HL-60 (cell line): ENCODE data around the gene SDHC.
"Not testable (repeated sequence)": the region's sequence is repeated elsewhere in the genome, so short reads cannot be mapped to it uniquely, and the experiment has no call there.

Source experiments
- CTCF ChIP-seq: IDR thresholded peaks from one replicate; pipeline ENCODE4 v1.5.1; 2011; ENCODE audit warnings: low read length, control low read depth, inconsistent platforms; ENCODE audit not compliant: insufficient read depth
- POLR2AphosphoS5 ChIP-seq: IDR thresholded peaks from 2 replicates; pipeline ENCODE4 v1.6.1; 2012; ENCODE audit warnings: low read depth
- REST ChIP-seq: IDR thresholded peaks from 2 replicates; pipeline ENCODE4 v1.6.1; 2012; ENCODE audit warnings: low read depth; ENCODE audit not compliant: insufficient replicate concordance

- TF ChIP-seq CTCF, POLR2AphosphoS5, REST: not testable (repeated sequence)
Observed at GRCh38 chr1:161406551-161406950, 92.4 kb downstream of the SDHC start.
